ENCODE data around the gene DPH2. TPM values are rescaled to one million over a fixed set of nuclear protein-coding genes. Genes with fewer than 3 reads are reported as not detected.

Gene DPH2
- total RNA-seq, 1 donor from 2014 or later = 15.2 TPM

DNA sequence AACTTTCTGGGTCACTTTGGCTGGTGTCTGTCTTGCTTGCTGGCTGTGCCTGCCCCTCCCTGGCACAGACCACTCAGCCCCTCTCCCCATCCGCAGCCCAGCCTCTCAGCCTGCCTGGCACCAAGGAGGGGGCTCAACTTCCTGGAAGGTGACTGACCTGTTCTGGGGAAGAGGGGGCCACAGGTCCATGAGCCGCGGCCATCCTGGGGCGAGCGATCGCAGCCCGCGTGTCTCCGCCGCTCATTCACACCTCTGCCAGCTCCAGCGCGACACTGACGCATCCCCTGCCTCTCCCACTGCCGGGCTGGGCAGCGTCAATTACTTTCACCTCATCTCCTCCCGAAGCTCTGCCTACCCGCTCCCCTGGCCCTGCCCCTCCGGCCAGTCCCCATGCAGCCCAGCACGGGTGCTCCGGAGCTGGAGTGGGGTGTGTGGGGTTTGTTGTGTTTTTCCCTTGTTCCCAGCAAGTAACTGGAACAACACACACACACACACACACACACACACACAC, 47.1 kb downstream of the DPH2 start:
- Histone ChIP-seq H3K27ac (no peak overlapping the region), H3K36me3 (peaks cover 0 to 8% of the 10 kb centered on the region in 2 donors), H3K9me3 (no peaks in the 10 kb centered on the region), H3K4me1 (peaks cover 52% of the 10 kb centered on the region), H3K4me3 (no peak overlapping the region), H3K27me3 (no peaks in the 10 kb centered on the region)
- TF ChIP-seq POLR2A (IDR thresholded peaks at IDR 0.05) = no peak
- no peak for TF ChIP-seq POLR2AphosphoS5 (IDR thresholded peaks at IDR 0.05; ENCODE audit: insufficient read depth in 1 of 2, low read depth in 1 of 2)
- TF ChIP-seq, protein P1, sequence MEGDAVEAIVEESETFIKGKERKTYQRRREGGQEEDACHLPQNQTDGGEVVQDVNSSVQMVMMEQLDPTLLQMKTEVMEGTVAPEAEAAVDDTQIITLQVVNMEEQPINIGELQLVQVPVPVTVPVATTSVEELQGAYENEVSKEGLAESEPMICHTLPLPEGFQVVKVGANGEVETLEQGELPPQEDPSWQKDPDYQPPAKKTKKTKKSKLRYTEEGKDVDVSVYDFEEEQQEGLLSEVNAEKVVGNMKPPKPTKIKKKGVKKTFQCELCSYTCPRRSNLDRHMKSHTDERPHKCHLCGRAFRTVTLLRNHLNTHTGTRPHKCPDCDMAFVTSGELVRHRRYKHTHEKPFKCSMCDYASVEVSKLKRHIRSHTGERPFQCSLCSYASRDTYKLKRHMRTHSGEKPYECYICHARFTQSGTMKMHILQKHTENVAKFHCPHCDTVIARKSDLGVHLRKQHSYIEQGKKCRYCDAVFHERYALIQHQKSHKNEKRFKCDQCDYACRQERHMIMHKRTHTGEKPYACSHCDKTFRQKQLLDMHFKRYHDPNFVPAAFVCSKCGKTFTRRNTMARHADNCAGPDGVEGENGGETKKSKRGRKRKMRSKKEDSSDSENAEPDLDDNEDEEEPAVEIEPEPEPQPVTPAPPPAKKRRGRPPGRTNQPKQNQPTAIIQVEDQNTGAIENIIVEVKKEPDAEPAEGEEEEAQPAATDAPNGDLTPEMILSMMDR (IDR thresholded peaks at IDR 0.05) = no peak
- DNase-seq (ENCODE audit: extremely low spot score in 2 of 2) = no peak
- intact Hi-C loops (cut with DNase I) = no loop called here

DNA sequence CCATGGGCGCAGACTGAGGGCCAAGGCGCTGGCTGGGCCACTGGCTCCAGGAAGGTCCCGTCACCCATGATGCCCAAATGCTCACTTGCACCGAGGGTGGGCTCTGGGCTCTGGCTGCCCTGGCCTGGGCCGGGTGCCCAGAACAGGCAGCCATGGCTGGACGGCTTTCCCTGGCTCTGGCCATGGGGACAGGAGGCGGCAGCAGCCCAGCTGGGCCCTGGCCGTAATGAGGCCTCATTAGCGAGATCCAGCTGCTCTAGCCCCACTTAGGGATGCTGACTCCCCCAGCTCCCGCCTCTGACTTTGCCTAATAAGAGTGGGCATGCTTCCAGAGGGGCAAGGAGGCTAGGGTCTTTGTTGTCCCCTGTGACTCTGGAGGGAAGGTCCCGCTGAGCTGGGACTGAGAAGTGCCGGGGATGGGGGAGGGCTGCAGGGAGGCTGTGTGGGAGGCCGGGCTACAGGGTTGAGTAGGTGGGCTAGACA, 49.7 kb downstream of the DPH2 start:
- Histone ChIP-seq H3K9me3 (no peaks in the 10 kb centered on the region), H3K4me1 (peaks cover 43% of the 10 kb centered on the region), H3K27me3 (no peaks in the 10 kb centered on the region), H3K36me3 (peaks cover 0 to 12% of the 10 kb centered on the region in 2 donors), H3K27ac (no peak overlapping the region), H3K4me3 (no peak overlapping the region)
- no peak for DNase-seq (ENCODE audit: extremely low spot score in 2 of 2)
- TF ChIP-seq, protein P1 (IDR thresholded peaks at IDR 0.05) = no peak
- TF ChIP-seq POLR2AphosphoS5 (IDR thresholded peaks at IDR 0.05; ENCODE audit: insufficient read depth in 1 of 2, low read depth in 1 of 2) = no peak
- no peak for TF ChIP-seq POLR2A (IDR thresholded peaks at IDR 0.05)
- intact Hi-C loops (cut with DNase I) = no loop called here

DNA sequence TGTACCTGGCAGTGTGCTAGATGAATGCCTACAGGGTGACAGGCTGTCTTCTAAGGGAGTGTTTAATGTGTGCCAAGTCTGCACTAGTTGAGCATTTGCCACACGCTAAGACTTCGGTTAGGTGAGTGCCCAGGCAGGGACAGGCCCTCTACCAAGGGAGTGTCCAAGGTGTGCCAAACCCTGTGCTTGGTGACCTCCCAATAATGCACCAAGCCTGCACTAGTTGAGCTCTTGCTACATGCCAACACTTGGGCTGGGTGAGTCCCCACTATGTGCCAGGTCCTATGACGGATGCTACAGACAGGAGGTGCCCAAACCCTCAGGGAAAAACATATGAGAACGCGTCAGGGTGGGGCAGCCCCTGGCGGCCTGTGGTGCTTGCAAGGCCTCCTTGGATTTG, 50.7 kb downstream of the DPH2 start:
- no peak for DNase-seq (ENCODE audit: extremely low spot score in 2 of 2)
- Histone ChIP-seq H3K27me3 (no peaks in the 10 kb centered on the region), H3K4me1 (peaks cover 37% of the 10 kb centered on the region), H3K9me3 (no peaks in the 10 kb centered on the region), H3K4me3 (no peak overlapping the region), H3K36me3 (peaks cover 0 to 12% of the 10 kb centered on the region in 2 donors), H3K27ac (no peak overlapping the region)
- intact Hi-C loops (cut with DNase I) = no loop called here
- TF ChIP-seq, protein P1 (IDR thresholded peaks at IDR 0.05) = no peak
- no peak for TF ChIP-seq POLR2A (IDR thresholded peaks at IDR 0.05)
- TF ChIP-seq POLR2AphosphoS5 (IDR thresholded peaks at IDR 0.05; ENCODE audit: insufficient read depth in 1 of 2, low read depth in 1 of 2) = peak in 1 of 2 donors; percentile 35

DNA sequence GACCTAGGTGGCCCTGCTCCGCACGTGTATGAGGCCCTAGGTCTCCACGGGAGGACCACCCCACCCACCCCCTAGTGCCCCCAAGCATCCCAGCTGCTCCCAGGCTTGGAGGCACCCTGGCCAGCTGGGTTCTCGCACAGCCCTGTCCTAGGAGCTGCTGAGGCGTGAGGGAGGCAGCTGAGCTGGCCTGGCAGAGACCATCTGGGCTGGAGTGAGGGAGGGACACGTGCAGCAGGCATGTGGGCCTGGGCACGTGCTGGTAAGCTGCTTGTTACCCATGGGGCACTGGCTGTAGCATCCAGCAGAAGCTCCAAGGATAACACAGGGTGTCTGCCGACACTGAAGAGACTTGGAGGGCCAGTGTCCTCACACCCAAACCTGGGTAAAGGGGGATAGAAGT, 51.3 kb downstream of the DPH2 start:
- Histone ChIP-seq H3K27me3 (no peaks in the 10 kb centered on the region), H3K27ac (no peak overlapping the region), H3K36me3 (peaks cover 0 to 12% of the 10 kb centered on the region in 2 donors), H3K4me1 (peaks cover 30% of the 10 kb centered on the region), H3K9me3 (no peaks in the 10 kb centered on the region), H3K4me3 (no peak overlapping the region)
- intact Hi-C loops (cut with DNase I) = no loop called here
- TF ChIP-seq, protein P1 (IDR thresholded peaks at IDR 0.05) = no peak
- TF ChIP-seq POLR2AphosphoS5 (IDR thresholded peaks at IDR 0.05; ENCODE audit: insufficient read depth in 1 of 2, low read depth in 1 of 2) (no peak), POLR2A (IDR thresholded peaks at IDR 0.05) (no peak)
- no peak for DNase-seq (ENCODE audit: extremely low spot score in 2 of 2)

DNA sequence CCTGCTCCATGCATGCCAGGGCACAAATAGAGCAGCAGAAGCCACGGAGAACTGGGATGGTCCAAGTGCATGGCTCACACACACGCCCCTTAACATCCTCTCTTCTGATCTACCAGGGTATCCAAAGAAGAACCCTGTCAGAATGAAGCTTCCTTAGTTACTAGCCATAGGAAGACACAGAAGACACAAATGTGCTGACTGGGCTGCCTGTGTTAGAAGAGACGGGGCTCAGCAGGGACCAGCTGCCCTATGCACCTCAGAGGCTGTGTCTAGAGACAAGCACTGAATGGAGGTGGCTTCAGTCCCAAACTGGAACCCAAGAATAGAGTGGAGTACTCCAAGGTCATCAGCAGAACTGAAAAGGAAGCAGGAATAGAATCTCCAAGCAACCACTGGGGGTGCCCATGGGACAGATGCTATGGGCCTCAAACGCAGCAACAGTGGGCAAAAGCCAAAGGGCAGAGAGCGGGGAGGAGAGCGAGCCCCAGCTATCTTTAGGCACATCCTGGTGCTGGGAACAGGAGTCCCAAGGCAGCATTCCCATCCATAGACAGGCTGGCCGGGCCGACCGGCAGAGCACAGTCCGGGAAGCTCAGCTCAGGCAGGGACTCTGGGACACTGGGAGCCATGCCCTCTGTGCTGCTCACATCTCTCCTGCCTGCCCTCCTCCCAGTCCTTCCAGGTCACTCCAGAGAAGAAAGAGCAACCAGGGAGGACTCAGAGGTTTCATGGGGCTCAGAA, 51.9 kb downstream of the DPH2 start:
- intact Hi-C loops (cut with DNase I) = no loop called here

More for the DNA sequence above, 51.9 kb downstream of the DPH2 start:
- Histone ChIP-seq H3K9me3 (no peaks in the 10 kb centered on the region), H3K27ac (no peak overlapping the region), H3K4me1 (peaks cover 28% of the 10 kb centered on the region), H3K4me3 (no peak overlapping the region), H3K27me3 (no peaks in the 10 kb centered on the region), H3K36me3 (peaks cover 0 to 12% of the 10 kb centered on the region in 2 donors)
- no peak for DNase-seq (ENCODE audit: extremely low spot score in 2 of 2)
- TF ChIP-seq POLR2AphosphoS5 (IDR thresholded peaks at IDR 0.05; ENCODE audit: insufficient read depth in 1 of 2, low read depth in 1 of 2) (no peak), POLR2A (IDR thresholded peaks at IDR 0.05) (no peak)
- TF ChIP-seq, protein P1 (IDR thresholded peaks at IDR 0.05) = no peak
